IMR-90 (cell line): ENCODE results near the gene FBXO3. TPM values are rescaled to one million over a fixed set of nuclear protein-coding genes. Genes with fewer than 3 reads are reported as not detected.

Experiments
- ATAC-seq: fragments of 200-7000 bp; cut with Tn5 transposase; 2 replicates; pipeline ENCODE4 v1.9.1; 2020; ENCODE audit warnings: low read depth, mild to moderate bottlenecking, moderate library complexity
- BruUV-seq: library from RNA; stranded (reverse); fragments of 400-500 nt; replicated peaks from 2 replicates; lab custom pipeline; 2021; lab: Mats Ljungman, UMichigan
- CTCF ChIA-PET: fragments of 300-600 bp; formaldehyde crosslinking; extraction: SDS; loops from one replicate; lab custom pipeline; 2021; ENCODE audit warnings: antibody characterized with exemption; lab: Yijun Ruan, JAX
- POLR2A ChIA-PET: fragments of 300-600 bp; sonication (Branson Sonifier 250); formaldehyde crosslinking; loops from one replicate; lab custom pipeline; 2022; ENCODE audit warnings: antibody characterized with exemption; ENCODE audit not compliant: unreplicated experiment; lab: Charles Lee
- DNase-seq: peaks from one replicate; pipeline ENCODE4 v3.0.0; 2013
- H2AFZ ChIP-seq: replicated peaks from 2 replicates; pipeline ENCODE3; 2013; ENCODE audit warnings: low read length, mild to moderate bottlenecking; ENCODE audit not compliant: poor library complexity
- H2AK5ac ChIP-seq: 2 replicates; pipeline ENCODE4 v1.6.1; 2013; ENCODE audit warnings: low read depth, low read length, inconsistent platforms
- H2AK9ac ChIP-seq: replicated peaks from 2 replicates; pipeline ENCODE3; 2013; ENCODE audit warnings: mild to moderate bottlenecking, low read depth, low read length, moderate library complexity; ENCODE audit not compliant: poor library complexity
- H2BK120ac ChIP-seq: 2 replicates; pipeline ENCODE4 v1.6.1; 2013; ENCODE audit warnings: low read depth, low read length, inconsistent platforms
- H2BK15ac ChIP-seq: 3 replicates; pipeline ENCODE4 v1.6.1; 2013; ENCODE audit warnings: low read depth, low read length, inconsistent platforms
- H2BK20ac ChIP-seq: 2 replicates; pipeline ENCODE4 v1.6.1; 2013; ENCODE audit warnings: low read depth, mild to moderate bottlenecking, inconsistent platforms, low read length, moderate library complexity
- H2BK5ac ChIP-seq: 2 replicates; pipeline ENCODE4 v1.6.1; 2013; ENCODE audit warnings: mild to moderate bottlenecking, low read depth, low read length, inconsistent platforms; ENCODE audit not compliant: poor library complexity, severe bottlenecking
- H3K14ac ChIP-seq: replicated peaks from 2 replicates; pipeline ENCODE4 v1.6.1; 2013; ENCODE audit warnings: low read depth, low read length, inconsistent platforms
- H3K18ac ChIP-seq: 2 replicates; pipeline ENCODE4 v1.6.1; 2013; ENCODE audit warnings: low read depth, low read length, control low read depth
- H3K23ac ChIP-seq: 2 replicates; pipeline ENCODE4 v1.6.1; 2013; ENCODE audit warnings: low read depth, low read length, inconsistent platforms
- H3K27ac ChIP-seq: 2 replicates; pipeline ENCODE4 v1.5.1; 2013; ENCODE audit warnings: mild to moderate bottlenecking, control low read depth, low read length; ENCODE audit not compliant: insufficient read depth
- H3K27me3 ChIP-seq: 2 replicates; pipeline ENCODE4 v1.6.1; 2013; ENCODE audit warnings: low read length; ENCODE audit not compliant: control insufficient read depth, insufficient read depth
- H3K36me3 ChIP-seq: 2 replicates; pipeline ENCODE4 v1.6.1; 2013; ENCODE audit warnings: low read length, mixed read lengths; ENCODE audit not compliant: control insufficient read depth, insufficient read depth
- H3K4ac ChIP-seq: 2 replicates; pipeline ENCODE4 v1.6.1; 2013; ENCODE audit warnings: low read depth, low read length, inconsistent platforms
- H3K4me1 ChIP-seq: 2 replicates; pipeline ENCODE4 v1.6.1; 2013; ENCODE audit warnings: low read length, mixed read lengths; ENCODE audit not compliant: control insufficient read depth, insufficient read depth
- H3K4me2 ChIP-seq: 2 replicates; pipeline ENCODE4 v1.6.1; 2013; ENCODE audit warnings: low read depth, mild to moderate bottlenecking, control low read depth, low read length, moderate library complexity
- H3K4me3 ChIP-seq: 2 replicates; pipeline ENCODE4 v1.5.1; 2013; ENCODE audit warnings: low read depth, mild to moderate bottlenecking, control low read depth, low read length, moderate library complexity; ENCODE audit not compliant: insufficient read depth
- H3K56ac ChIP-seq: 2 replicates; pipeline ENCODE4 v1.6.1; 2013; ENCODE audit warnings: low read length, inconsistent platforms; ENCODE audit not compliant: insufficient read depth; ENCODE audit errors: extremely low read depth
- H3K79me1 ChIP-seq, 2 experiments: 2 replicates each; pipeline ENCODE4 v1.6.1; 2013; ENCODE audit warnings: low read length in 2 of 2, inconsistent platforms in 1 of 2, low read depth in 1 of 2
- H3K9ac ChIP-seq: 2 replicates; pipeline ENCODE4 v1.6.1; 2013; ENCODE audit warnings: low read depth, low read length, control low read depth
- H3K9me1 ChIP-seq: 2 replicates; pipeline ENCODE4 v1.6.1; 2013; ENCODE audit warnings: low read length, inconsistent platforms; ENCODE audit not compliant: insufficient read depth
- H3K9me3 ChIP-seq: 2 replicates; pipeline ENCODE4 v1.6.1; 2013; ENCODE audit warnings: low read length; ENCODE audit not compliant: control insufficient read depth, insufficient read depth
- H4K20me1 ChIP-seq: 2 replicates; pipeline ENCODE4 v1.6.1; 2013; ENCODE audit warnings: low read length, inconsistent platforms; ENCODE audit not compliant: insufficient read depth
- H4K5ac ChIP-seq: 2 replicates; pipeline ENCODE4 v1.6.1; 2013; ENCODE audit warnings: mild to moderate bottlenecking, low read depth, low read length, control low read depth
- H4K8ac ChIP-seq, 2 experiments: 2 replicates each; pipeline ENCODE4 v1.6.1; 2013; ENCODE audit warnings: low read depth in 2 of 2, low read length in 2 of 2, control low read depth in 1 of 2, inconsistent platforms in 1 of 2
- H4K91ac ChIP-seq: 2 replicates; pipeline ENCODE4 v1.6.1; 2013; ENCODE audit warnings: low read depth, low read length, inconsistent platforms; ENCODE audit not compliant: insufficient read depth
- BHLHE40 ChIP-seq: fragments of 150-350 bp; IDR thresholded peaks from 2 replicates; pipeline ENCODE4 v1.6.1; 2016; ENCODE audit warnings: mild to moderate bottlenecking, low read depth, low read length
- CEBPB ChIP-seq: IDR thresholded peaks from 2 replicates; pipeline ENCODE4 v1.6.1; 2012; ENCODE audit warnings: low read depth, low read length, improper control_type of control experiment
- CHD1 ChIP-seq: IDR thresholded peaks from 2 replicates; pipeline ENCODE4 v1.6.1; 2012; ENCODE audit warnings: low read depth, low read length, improper control_type of control experiment
- CTCF ChIP-seq: conservative IDR thresholded peaks from 2 replicates; pipeline ENCODE4 v1.5.1; 2012; ENCODE audit warnings: mild to moderate bottlenecking, low read depth, low read length, improper control_type of control experiment
- MAFK ChIP-seq: IDR thresholded peaks from 2 replicates; pipeline ENCODE4 v1.6.1; 2012; ENCODE audit warnings: low read depth, low read length, improper control_type of control experiment
- MAZ ChIP-seq: IDR thresholded peaks from 2 replicates; pipeline ENCODE4 v1.6.1; 2012; ENCODE audit warnings: low read depth, mild to moderate bottlenecking, low read length, improper control_type of control experiment, moderate library complexity, borderline replicate concordance
- MXI1 ChIP-seq: IDR thresholded peaks from 2 replicates; pipeline ENCODE4 v1.6.1; 2012; ENCODE audit warnings: low read depth, mild to moderate bottlenecking, low read length, moderate library complexity, borderline replicate concordance
- NFE2L2 ChIP-seq: fragments of 150-350 bp; IDR thresholded peaks from 2 replicates; pipeline ENCODE4 v1.6.1; 2016; ENCODE audit warnings: low read depth, mild to moderate bottlenecking, low read length
- POLR2A ChIP-seq: IDR thresholded peaks from 2 replicates; pipeline ENCODE4 v1.6.1; 2012; ENCODE audit warnings: mild to moderate bottlenecking, low read depth, low read length
- RAD21 ChIP-seq: IDR thresholded peaks from 2 replicates; pipeline ENCODE4 v1.6.1; 2012; ENCODE audit warnings: low read length, improper control_type of control experiment
- RCOR1 ChIP-seq: IDR thresholded peaks from 2 replicates; pipeline ENCODE4 v1.6.1; 2012; ENCODE audit warnings: mild to moderate bottlenecking, low read length, improper control_type of control experiment; ENCODE audit not compliant: insufficient replicate concordance
- RFX5 ChIP-seq: IDR thresholded peaks from 2 replicates; pipeline ENCODE4 v1.8.0; 2012; ENCODE audit warnings: low read depth, mild to moderate bottlenecking, low read length, moderate library complexity
- SMC3 ChIP-seq: fragments of 150-350 bp; IDR thresholded peaks from 2 replicates; pipeline ENCODE4 v1.6.1; 2016; ENCODE audit warnings: low read depth, mild to moderate bottlenecking, antibody characterized with exemption, low read length, moderate library complexity
- WGBS, 2 experiments: methylation state at CpG; one replicate each; pipeline versions ENCODE4 v1.1.5 to v1.1.7; 2013; ENCODE audit warnings: missing lambda C conversion rate in 2 of 2; ENCODE audit not compliant: insufficient read length in 1 of 2; ENCODE audit errors: extremely low coverage in 2 of 2; 5-methylcytosine and 5-hydroxymethylcytosine counted together
- dilution Hi-C: fragments of 300-500 bp; cut with HindIII; formaldehyde crosslinking; loops from one replicate; pipeline ENCODE4 v1.14.3; 2018; ENCODE audit warnings: low sequenced_read_pairs; ENCODE audit not compliant: unreplicated experiment
- in situ Hi-C: fragments of 300-500 bp; cut with MboI; formaldehyde crosslinking; loops from 3 replicates; pipeline ENCODE4 v1.14.3; 2019; ENCODE audit warnings: low sequenced_read_pairs, inconsistent platforms, mixed read lengths
- intact Hi-C: fragments of 100-400 bp; cut with micrococcal nuclease; formaldehyde crosslinking; loops from 2 replicates; pipeline ENCODE4 v1.10.0; 2022
- polyA plus RNA-seq, 3 experiments: library from polyadenylated mRNA; depleted of rRNA; stranded (reverse); fragments of >200 nt; gene quantifications; 2 replicates each; pipeline ENCODE4 v1.2.3, GENCODE V29; 2012; ENCODE audit warnings: low replicate concordance in 1 of 3
- total RNA-seq: library from RNA; depleted of rRNA; stranded (reverse); fragments of >200 nt; gene quantifications from 2 replicates; pipeline ENCODE4 v1.2.3, GENCODE V29; 2012
- TF ChIP-seq, protein P1 (sequence below): fragments of 150-350 bp; IDR thresholded peaks from 2 replicates; pipeline ENCODE4 v1.6.1; 2016; ENCODE audit warnings: low read depth, mild to moderate bottlenecking, low read length, moderate library complexity, borderline replicate concordance
- TF ChIP-seq, protein P2 (sequence below): fragments of 150-350 bp; IDR thresholded peaks from 2 replicates; pipeline ENCODE4 v1.6.1; 2017; ENCODE audit warnings: mild to moderate bottlenecking, antibody characterized with exemption, low read length, low read depth

Gene FBXO3
- total and polyA plus RNA-seq, 2 of the 4 experiments (the other 2 are of a cell fraction) = 26.2 to 51.1 TPM

GRCh38 chr11:33766085-33766484, 8.2 kb downstream of the FBXO3 start:
- Histone ChIP-seq H4K5ac (no peak overlapping the region), H3K18ac (no peak overlapping the region), H4K91ac (no peak overlapping the region), H4K20me1 (no peaks in the 10 kb centered on the region), H3K27me3 (no peaks in the 10 kb centered on the region), H3K27ac (no peak overlapping the region), H3K4me1 (peaks cover 2% of the 10 kb centered on the region; the same call in 1 of the 2 replicates), H3K56ac (no peak overlapping the region), H2BK5ac (no peak overlapping the region), H3K79me1 (peaks cover 5 to 8% of the 10 kb centered on the region in 2 experiments; a peak in 2 of 4 replicates), H4K8ac (no peak overlapping the region), H3K9me3 (no peaks in the 10 kb centered on the region), H2AFZ (no peak overlapping the region), H3K9me1 (peaks cover 6% of the 10 kb centered on the region; the same call in 1 of the 2 replicates), H3K4ac (no peak overlapping the region), H2AK5ac (no peak overlapping the region), H2BK120ac (no peak overlapping the region), H3K36me3 (peaks cover 17% of the 10 kb centered on the region), H3K14ac (no peak overlapping the region), H3K23ac (no peak overlapping the region), H3K9ac (no peak overlapping the region), H2AK9ac (no peak overlapping the region), H3K4me2 (no peak overlapping the region), H2BK20ac (no peak overlapping the region), H3K4me3 (no peak overlapping the region), H2BK15ac (no peak overlapping the region)
- TF ChIP-seq POLR2A (no peak), RAD21 (no peak), CEBPB (no peak), SMC3 (no peak), NFE2L2 (no peak), CHD1 (no peak), RFX5 (no peak), CTCF (no peak), BHLHE40 (no peak), MXI1 (no peak), MAZ (no peak), MAFK (no peak), RCOR1 (no peak)
- TF ChIP-seq, protein P1, sequence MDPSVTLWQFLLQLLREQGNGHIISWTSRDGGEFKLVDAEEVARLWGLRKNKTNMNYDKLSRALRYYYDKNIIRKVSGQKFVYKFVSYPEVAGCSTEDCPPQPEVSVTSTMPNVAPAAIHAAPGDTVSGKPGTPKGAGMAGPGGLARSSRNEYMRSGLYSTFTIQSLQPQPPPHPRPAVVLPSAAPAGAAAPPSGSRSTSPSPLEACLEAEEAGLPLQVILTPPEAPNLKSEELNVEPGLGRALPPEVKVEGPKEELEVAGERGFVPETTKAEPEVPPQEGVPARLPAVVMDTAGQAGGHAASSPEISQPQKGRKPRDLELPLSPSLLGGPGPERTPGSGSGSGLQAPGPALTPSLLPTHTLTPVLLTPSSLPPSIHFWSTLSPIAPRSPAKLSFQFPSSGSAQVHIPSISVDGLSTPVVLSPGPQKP = no peak
- TF ChIP-seq, protein P2, sequence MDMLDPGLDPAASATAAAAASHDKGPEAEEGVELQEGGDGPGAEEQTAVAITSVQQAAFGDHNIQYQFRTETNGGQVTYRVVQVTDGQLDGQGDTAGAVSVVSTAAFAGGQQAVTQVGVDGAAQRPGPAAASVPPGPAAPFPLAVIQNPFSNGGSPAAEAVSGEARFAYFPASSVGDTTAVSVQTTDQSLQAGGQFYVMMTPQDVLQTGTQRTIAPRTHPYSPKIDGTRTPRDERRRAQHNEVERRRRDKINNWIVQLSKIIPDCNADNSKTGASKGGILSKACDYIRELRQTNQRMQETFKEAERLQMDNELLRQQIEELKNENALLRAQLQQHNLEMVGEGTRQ = no peak
- ChIA-PET CTCF (no interaction called here), POLR2A (no interaction called here)
- DNase-seq (no peak), ATAC-seq (no peak)
- dilution Hi-C loops = no loop called here
- in situ Hi-C loops = no loop called here
- intact Hi-C loops = no loop called here
- no TSS peak for BruUV-seq
- WGBS, 2 experiments = no CpG with 5 or more reads among the region's 2 CpGs
